Adipocyte (in vitro differentiated cells): ENCODE measurements around the gene PLEKHH1.
"Not testable (repeated sequence)": the region's sequence is repeated elsewhere in the genome, so short reads cannot be mapped to it uniquely, and the experiment has no call there.

Experiments
- DNase-seq: peaks from one replicate; pipeline ENCODE4 v3.0.0-alpha.2; 2015; ENCODE audit warnings: low read depth
- H3K27me3 ChIP-seq: replicated peaks from 2 replicates; pipeline ENCODE4 v1.7.0; 2013; ENCODE audit warnings: mild to moderate bottlenecking, low read length, moderate library complexity; ENCODE audit not compliant: control insufficient read depth, insufficient read depth
- H3K36me3 ChIP-seq: 2 replicates; pipeline ENCODE4 v1.7.0; 2013; ENCODE audit warnings: low read length, mild to moderate bottlenecking, moderate library complexity; ENCODE audit not compliant: control insufficient read depth, insufficient read depth, severe bottlenecking
- H3K4me1 ChIP-seq: 2 replicates; pipeline ENCODE4 v1.7.0; 2013; ENCODE audit warnings: mild to moderate bottlenecking, low read length, moderate library complexity; ENCODE audit not compliant: control insufficient read depth, insufficient read depth
- H3K4me3 ChIP-seq: 2 replicates; pipeline ENCODE4 v1.7.0; 2013; ENCODE audit warnings: mild to moderate bottlenecking, low read length, moderate library complexity
- H3K9ac ChIP-seq: 2 replicates; pipeline ENCODE4 v1.7.0; 2013; ENCODE audit warnings: mild to moderate bottlenecking, low read length, moderate library complexity
- H3K9me3 ChIP-seq: 2 replicates; pipeline ENCODE4 v1.7.0; 2013; ENCODE audit warnings: mild to moderate bottlenecking, low read length, moderate library complexity; ENCODE audit not compliant: control insufficient read depth

PLEKHH1 gene

DNA sequence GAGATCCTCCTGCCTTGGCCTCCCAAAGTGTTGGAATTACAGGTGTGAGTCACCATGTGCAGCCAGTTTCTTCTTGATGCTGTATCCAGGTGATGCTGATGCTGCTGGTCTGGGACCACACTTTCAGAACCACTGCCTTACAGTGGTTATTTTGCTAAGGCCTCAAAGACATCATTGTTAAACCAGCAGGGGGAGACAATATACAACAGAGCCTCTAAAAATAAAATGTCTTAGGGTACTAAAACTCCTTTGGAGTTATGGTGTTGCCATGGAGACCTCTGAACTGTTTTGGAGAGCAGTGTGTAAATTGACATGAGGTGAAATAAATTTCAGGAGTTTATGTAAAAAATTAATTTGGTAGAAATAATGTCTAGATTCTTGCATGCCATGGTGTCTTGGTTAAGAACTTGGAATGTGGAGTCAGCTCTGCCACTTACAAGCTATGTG lies 85.5 kb downstream of the PLEKHH1 start:
- Histone ChIP-seq H3K9ac (no peak overlapping the region), H3K4me1 (peaks cover 25% of the 10 kb centered on the region), H3K9me3 (no peaks in the 10 kb centered on the region), H3K4me3 (no peak overlapping the region), H3K27me3 (no peaks in the 10 kb centered on the region), H3K36me3 (no peaks in the 10 kb centered on the region)
- peak; percentile 94 for DNase-seq

DNA sequence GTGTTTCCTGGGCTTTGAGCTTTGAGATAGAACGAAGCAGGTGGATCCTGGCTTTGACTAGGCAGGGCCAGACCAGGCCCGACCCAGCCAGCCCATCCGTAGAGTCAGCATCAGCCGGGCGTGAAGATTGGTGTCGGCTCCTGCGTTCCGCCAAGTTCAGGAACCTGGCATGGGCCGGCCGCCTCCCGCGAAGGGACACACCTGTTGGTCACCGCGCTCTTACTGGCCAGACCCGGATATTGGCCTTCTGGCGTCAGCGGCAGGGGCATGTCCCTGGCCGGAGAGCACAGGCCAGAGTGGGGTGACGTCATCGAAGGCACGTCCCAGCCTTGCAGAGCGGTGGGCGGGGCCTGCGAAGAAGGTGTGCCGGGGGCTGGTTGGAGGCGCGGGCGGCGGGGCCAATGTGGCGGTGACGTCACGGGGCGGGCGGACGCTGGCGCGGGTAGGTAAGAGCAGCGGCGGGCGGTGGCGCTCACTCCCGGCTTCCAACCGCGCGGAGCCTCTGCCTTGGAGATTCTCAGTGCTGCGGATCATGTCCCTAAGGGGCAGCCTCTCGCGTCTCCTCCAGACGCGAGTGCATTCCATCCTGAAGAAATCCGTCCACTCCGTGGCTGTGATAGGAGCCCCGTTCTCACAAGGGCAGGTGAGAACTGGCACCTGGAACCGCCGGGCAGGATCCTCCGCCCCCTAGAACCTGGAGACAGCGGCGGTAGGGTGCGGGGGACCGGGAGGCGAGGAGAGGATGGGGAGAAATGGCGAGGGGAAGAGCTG lies 86.5 kb downstream of the PLEKHH1 start, which contains the start of gene ARG2:
TSS of gene ARG2 (plus strand) at position 475 of the 771 bp plus-strand sequence. CDS start at position 533, 58 bp downstream.
- H3K4me3 ChIP-seq: peak within 1 kb of the TSS; percentile 82
- H3K9me3 ChIP-seq: no peaks in the 10 kb centered on the region
- H3K36me3 ChIP-seq: no peaks in the 10 kb centered on the region
- DNase-seq: peak; percentile 95
- peaks cover 32% of the 10 kb centered on the region for H3K4me1 ChIP-seq
- H3K27me3 ChIP-seq: no peaks in the 10 kb centered on the region
- H3K9ac ChIP-seq: peak within 1 kb of the TSS; percentile 67

- peaks cover 33% of the 10 kb centered on the region for H3K4me1 ChIP-seq
- H3K9ac ChIP-seq: peak overlapping the region; percentile 67
- DNase-seq: peak; percentile 21
- H3K36me3 ChIP-seq: no peaks in the 10 kb centered on the region
- no peaks in the 10 kb centered on the region for H3K9me3 ChIP-seq
- peak overlapping the region; percentile 82 for H3K4me3 ChIP-seq
- H3K27me3 ChIP-seq: no peaks in the 10 kb centered on the region
Observed at GRCh38 chr14:67620217-67620785, 87.2 kb downstream of the PLEKHH1 start.

DNA sequence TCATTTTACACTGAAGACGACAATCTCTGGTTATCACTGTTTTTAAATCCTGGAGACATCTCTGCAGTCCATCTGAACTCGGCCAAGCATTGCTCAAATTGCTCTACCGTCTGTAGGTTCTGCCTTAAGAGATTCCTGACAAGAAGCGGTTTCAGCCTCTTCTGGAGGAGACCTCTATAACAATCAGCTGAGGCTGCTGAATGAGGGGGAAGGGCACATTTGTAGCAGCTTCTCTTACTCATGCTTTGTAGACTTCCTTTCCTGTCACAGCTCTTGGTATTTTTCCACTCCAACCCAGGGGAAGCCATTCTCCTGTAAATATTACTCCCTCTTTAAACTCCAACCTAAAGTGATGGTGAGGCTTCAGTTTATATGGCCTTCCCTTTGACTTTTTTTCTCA lies 89.6 kb downstream of the PLEKHH1 start:
- peak; percentile 68 for DNase-seq
- no peaks in the 10 kb centered on the region for H3K27me3 ChIP-seq
- H3K9me3 ChIP-seq: no peaks in the 10 kb centered on the region
- no peaks in the 10 kb centered on the region for H3K36me3 ChIP-seq
- peak overlapping the region; percentile 60 for H3K9ac ChIP-seq
- peak overlapping the region; percentile 44 for H3K4me3 ChIP-seq
- peaks cover 33% of the 10 kb centered on the region for H3K4me1 ChIP-seq

- Histone ChIP-seq H3K4me1 (peaks cover 33% of the 10 kb centered on the region), H3K36me3 (no peaks in the 10 kb centered on the region), H3K27me3 (no peaks in the 10 kb centered on the region), H3K9ac (peak overlapping the region; percentile 60), H3K9me3 (no peaks in the 10 kb centered on the region), H3K4me3 (peak overlapping the region; percentile 44)
- DNase-seq: peak; percentile 35
Observed at GRCh38 chr14:67623114-67623513, 90.0 kb downstream of the PLEKHH1 start.

DNA sequence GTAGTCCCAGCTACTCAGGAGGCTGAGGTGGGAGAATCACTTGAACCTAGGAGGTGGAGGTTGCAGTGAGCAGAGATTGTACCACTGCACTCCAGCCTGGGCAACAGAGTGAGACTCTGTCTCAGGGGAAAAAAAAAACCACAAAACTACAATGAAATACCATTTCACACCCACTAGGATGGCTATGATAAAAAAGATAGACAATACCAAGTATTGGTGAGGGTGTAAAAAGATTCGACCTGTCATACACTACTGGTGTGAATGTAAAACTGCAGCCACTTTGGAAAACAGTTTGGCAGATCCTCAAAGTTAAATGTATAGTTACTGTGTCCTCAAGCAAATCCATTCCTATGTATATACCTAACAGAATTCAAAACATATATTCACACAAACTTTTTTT lies 93.0 kb downstream of the PLEKHH1 start:
- H3K4me3 ChIP-seq, H3K27me3 ChIP-seq, H3K36me3 ChIP-seq, DNase-seq, H3K9ac ChIP-seq, H3K9me3 ChIP-seq: not testable (repeated sequence)
- peaks cover 25% of the 10 kb centered on the region for H3K4me1 ChIP-seq

GRCh38 chr14:67627519-67627918 lies 94.4 kb downstream of the PLEKHH1 start:
- Histone ChIP-seq H3K4me1 (peaks cover 19% of the 10 kb centered on the region), H3K27me3 (no peaks in the 10 kb centered on the region), H3K9ac (no peak overlapping the region), H3K36me3 (no peaks in the 10 kb centered on the region), H3K9me3 (no peaks in the 10 kb centered on the region), H3K4me3 (no peak overlapping the region)
- no peak for DNase-seq

DNA sequence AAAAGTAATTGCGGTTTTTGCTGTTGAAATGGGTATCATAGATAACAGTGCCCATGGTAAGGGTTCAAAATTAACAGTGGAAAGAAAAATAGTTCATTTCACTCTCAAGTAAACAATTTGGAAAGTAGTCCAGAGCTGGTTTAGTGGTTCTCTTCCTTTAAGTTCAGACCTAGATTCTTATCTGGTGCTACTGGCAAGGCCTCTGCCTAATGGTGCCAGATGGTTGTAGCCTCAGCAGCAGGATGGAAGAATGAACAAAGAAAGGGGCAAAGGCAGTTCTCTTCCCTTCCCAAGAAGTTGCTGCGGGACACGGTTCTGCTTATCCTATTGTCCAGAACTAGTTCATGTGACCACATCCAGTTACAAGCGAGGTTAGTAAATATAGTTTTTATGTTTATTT lies 97.1 kb downstream of the PLEKHH1 start:
- Histone ChIP-seq H3K4me1 (no peaks in the 10 kb centered on the region), H3K27me3 (no peaks in the 10 kb centered on the region), H3K36me3 (no peaks in the 10 kb centered on the region), H3K4me3 (no peak overlapping the region), H3K9ac (no peak overlapping the region), H3K9me3 (no peaks in the 10 kb centered on the region)
- no peak for DNase-seq

DNA sequence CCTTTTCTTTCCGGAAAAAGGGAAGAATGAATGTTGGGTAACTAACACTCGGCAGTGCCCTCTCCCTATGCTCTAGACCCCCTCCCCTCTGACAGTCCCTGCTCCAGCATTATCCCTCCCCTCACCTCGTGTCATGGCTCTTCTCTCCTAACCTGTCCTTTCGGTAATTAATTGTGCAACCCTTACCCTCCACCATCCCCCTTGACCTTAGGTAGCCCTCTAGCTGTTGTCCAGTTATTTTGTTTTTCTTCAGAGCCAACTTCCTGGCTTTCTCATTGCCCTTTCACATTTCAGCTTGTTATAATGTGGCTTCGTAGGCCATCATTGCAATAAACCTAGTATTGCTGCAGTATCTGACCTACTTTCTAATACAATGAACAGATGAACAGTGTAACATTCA lies 97.8 kb downstream of the PLEKHH1 start:
- Histone ChIP-seq H3K4me3 (no peak overlapping the region), H3K9me3 (no peaks in the 10 kb centered on the region), H3K27me3 (no peaks in the 10 kb centered on the region), H3K4me1 (no peaks in the 10 kb centered on the region), H3K9ac (no peak overlapping the region), H3K36me3 (no peaks in the 10 kb centered on the region)
- no peak for DNase-seq

GRCh38 chr14:67633451-67634147 lies 100.5 kb downstream of the PLEKHH1 start:
- DNase-seq: no peak
- Histone ChIP-seq H3K4me3 (no peak overlapping the region), H3K4me1 (peaks cover 8% of the 10 kb centered on the region), H3K9ac (no peak overlapping the region), H3K27me3 (no peaks in the 10 kb centered on the region), H3K36me3 (no peaks in the 10 kb centered on the region), H3K9me3 (no peaks in the 10 kb centered on the region)

DNA sequence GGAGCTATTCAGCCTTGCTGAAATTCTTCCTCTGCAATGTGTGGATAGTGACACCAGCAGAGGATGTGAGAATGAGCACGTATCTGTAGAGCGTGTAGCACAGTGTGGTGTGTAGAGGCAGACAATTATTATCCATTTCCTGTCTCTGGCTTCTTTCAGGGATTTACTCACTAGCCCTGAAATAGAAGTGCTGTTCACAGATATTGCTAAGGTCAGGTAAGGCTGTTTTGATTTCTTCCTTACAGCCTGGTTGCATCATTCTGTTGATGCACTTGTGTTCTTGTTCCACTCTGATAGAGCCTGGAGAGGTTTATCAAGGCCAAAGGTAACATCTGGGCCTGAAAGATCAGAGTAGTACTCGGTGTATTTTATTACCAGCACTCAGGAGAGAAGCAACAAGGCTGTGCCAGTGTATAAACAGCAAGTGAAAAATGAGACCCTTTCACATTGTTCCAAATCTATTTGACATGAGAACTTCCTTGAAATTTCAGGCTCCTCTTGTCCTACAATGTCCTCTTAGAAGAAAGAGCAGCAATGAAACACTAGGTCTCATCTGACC lies 103.3 kb downstream of the PLEKHH1 start:
- Histone ChIP-seq H3K9ac (no peak overlapping the region), H3K4me3 (no peak overlapping the region), H3K27me3 (no peaks in the 10 kb centered on the region), H3K36me3 (no peaks in the 10 kb centered on the region), H3K4me1 (peaks cover 8% of the 10 kb centered on the region), H3K9me3 (no peaks in the 10 kb centered on the region)
- no peak for DNase-seq
